ENCODE data around the gene TAF1A. TPM values are rescaled to one million over a fixed set of nuclear protein-coding genes. Genes with fewer than 3 reads are reported as not detected.

The TAF1A gene
- total and polyA plus RNA-seq, 10 of the 15 experiments (the other 5 are each of a cell fraction or from before 2014, with no cell fraction given): 7.7 to 17.9 (median 12.0) TPM

GRCh38 chr1:222627232-222627631 lies 37.5 kb upstream of the TAF1A start:
- Histone ChIP-seq H3K36me3 (ENCODE audit: control insufficient read depth in 2 of 2, insufficient read depth in 2 of 2, low read length in 1 of 2) (peaks cover 0 to 8% of the 10 kb centered on the region in 2 experiments; a peak in 3 of 4 replicates), H3K4me2 (ENCODE audit: control insufficient read depth, insufficient read depth) (no peak overlapping the region), H3K4me1 (ENCODE audit: control insufficient read depth, insufficient read depth, low read length) (no peaks in the 10 kb centered on the region), H3K9me3 (replicated peaks; ENCODE audit: control insufficient read depth, insufficient read depth, low read length) (no peaks in the 10 kb centered on the region), H3K79me2 (ENCODE audit: control insufficient read depth, insufficient read depth, low read length) (no peaks in the 10 kb centered on the region), H3K27me3 (replicated peaks in 1 of 2; ENCODE audit: control insufficient read depth in 2 of 2, insufficient read depth in 2 of 2, low read length in 1 of 2) (no peaks in the 10 kb centered on the region), H4K20me1 (ENCODE audit: control insufficient read depth, insufficient read depth) (no peaks in the 10 kb centered on the region), H3K4me3 (no peak overlapping the region), H3K27ac (ENCODE audit: control insufficient read depth, insufficient read depth) (no peak overlapping the region), H3K9ac (ENCODE audit: control insufficient read depth, insufficient read depth, low read length) (no peak overlapping the region), H2AFZ (ENCODE audit: control insufficient read depth, low read depth, low read length) (no peak overlapping the region)
- in situ Hi-C loops (cut with MboI): no loop called here
- DNase-seq (ENCODE audit: low read depth, low spot score) (no peak), FAIRE-seq (no peak), ATAC-seq (no peak)
- ChIA-PET POLR2A (no interaction called here), RAD21 (ENCODE audit: unreplicated experiment) (no interaction called here), CTCF (interaction anchor here (1.0 kb wide), 1 partner anchor 162 kb away, joined by 3 read pairs; no protein-coding TSS in a partner anchor), SMC1A (ENCODE audit: uncharacterized antibody, unreplicated experiment) (interaction anchor here (1.3 kb wide), 1 partner anchor 8 kb away, joined by 3 read pairs; no protein-coding TSS in a partner anchor)
- 97% methylated on average over 6 of the region's 6 CpGs for WGBS (ENCODE audit: insufficient coverage, insufficient replicate concordance, low lambda C conversion rate, missing lambda C conversion rate)
- intact Hi-C loops (cut with micrococcal nuclease; ENCODE audit: unreplicated experiment): no loop called here
- no peak for TF ChIP-seq NR2C1 (IDR thresholded peaks at IDR 0.05)
- TF ChIP-seq CREM (IDR thresholded peaks at IDR 0.05; ENCODE audit: low read depth): no peak
- no peak for TF ChIP-seq IRF4 (IDR thresholded peaks at IDR 0.05; ENCODE audit: low read depth, low read length)
- no peak for TF ChIP-seq PKNOX1 (IDR thresholded peaks at IDR 0.05)
- no peak for TF ChIP-seq CEBPB (IDR thresholded peaks at IDR 0.05; ENCODE audit: borderline replicate concordance in 1 of 2, low read depth in 2 of 2, low read length in 2 of 2)
- no peak for TF ChIP-seq ATF2 (IDR thresholded peaks at IDR 0.05; ENCODE audit: low read length)
- TF ChIP-seq CHD2 (IDR thresholded peaks at IDR 0.05; ENCODE audit: borderline replicate concordance, low read depth, low read length): no peak
- no peak for TF ChIP-seq KAT2A (conservative IDR thresholded peaks at IDR 0.05; ENCODE audit: control insufficient read depth, low read depth, low read length)
- TF ChIP-seq BHLHE40 (IDR thresholded peaks at IDR 0.05; ENCODE audit: borderline replicate concordance in 1 of 2, low read depth in 2 of 2, low read length in 1 of 2): no peak
- TF ChIP-seq NFIC (IDR thresholded peaks at IDR 0.05; ENCODE audit: low read depth, low read length): no peak
- TF ChIP-seq FOXM1 (IDR thresholded peaks at IDR 0.05; ENCODE audit: low read depth, low read length): no peak
- BruUV-seq (replicated peaks): no TSS peak

All from GM12878 (cell line).